H9 (cell line): Measurements from ENCODE around the gene DAAM2. TPM values are rescaled to one million over a fixed set of nuclear protein-coding genes. Genes with fewer than 3 reads are reported as not detected.

Experiments used
- DNase-seq: peaks from one replicate; pipeline ENCODE4 v3.0.0-alpha.2; 2017
- H2AFZ ChIP-seq: one replicate; pipeline ENCODE4 v1.6.1; 2013; ENCODE audit warnings: mild to moderate bottlenecking, low read length, control low read depth, moderate library complexity
- H2AK5ac ChIP-seq: 2 replicates; pipeline ENCODE4 v1.6.1; 2013; ENCODE audit warnings: low read length, control low read depth, mixed read lengths; ENCODE audit not compliant: insufficient read length
- H2BK120ac ChIP-seq: one replicate; pipeline ENCODE4 v1.6.1; 2013; ENCODE audit warnings: low read depth, mild to moderate bottlenecking, low read length, control low read depth, inconsistent platforms; ENCODE audit not compliant: poor library complexity, severe bottlenecking
- H2BK12ac ChIP-seq: 2 replicates; pipeline ENCODE4 v1.6.1; 2013; ENCODE audit warnings: low read length, control low read depth, mixed read lengths, low read depth; ENCODE audit not compliant: insufficient read length
- H2BK15ac ChIP-seq: 2 replicates; pipeline ENCODE4 v1.6.1; 2013; ENCODE audit warnings: low read depth, low read length, control low read depth
- H2BK20ac ChIP-seq: one replicate; pipeline ENCODE4 v1.6.1; 2013; ENCODE audit warnings: low read depth, mild to moderate bottlenecking, low read length, control low read depth, inconsistent platforms; ENCODE audit not compliant: poor library complexity, severe bottlenecking
- H2BK5ac ChIP-seq: 2 replicates; pipeline ENCODE4 v1.6.1; 2013; ENCODE audit warnings: low read length, control low read depth, mixed read lengths; ENCODE audit not compliant: insufficient read length
- H3K14ac ChIP-seq: 2 replicates; pipeline ENCODE4 v1.6.1; 2013; ENCODE audit warnings: low read length, control low read depth; ENCODE audit not compliant: insufficient read depth
- H3K18ac ChIP-seq: 2 replicates; pipeline ENCODE4 v1.6.1; 2013; ENCODE audit warnings: low read depth, mild to moderate bottlenecking, mixed read lengths, low read length, control low read depth; ENCODE audit not compliant: insufficient read length
- H3K23ac ChIP-seq: 2 replicates; pipeline ENCODE4 v1.6.1; 2013; ENCODE audit warnings: low read length, control low read depth, mixed read lengths, low read depth; ENCODE audit not compliant: insufficient read length
- H3K23me2 ChIP-seq: 2 replicates; pipeline ENCODE4 v1.6.1; 2013; ENCODE audit warnings: low read depth, mild to moderate bottlenecking, mixed read lengths, low read length, control low read depth; ENCODE audit not compliant: insufficient read length, poor library complexity, severe bottlenecking
- H3K27ac ChIP-seq: 2 replicates; pipeline ENCODE4 v1.5.1; 2013; ENCODE audit warnings: low read length, control low read depth, mixed read lengths, low read depth; ENCODE audit not compliant: insufficient read length
- H3K27me3 ChIP-seq: 2 replicates; pipeline ENCODE4 v1.6.1; 2013; ENCODE audit warnings: low read length, control low read depth, inconsistent platforms; ENCODE audit not compliant: insufficient read depth
- H3K4ac ChIP-seq: 2 replicates; pipeline ENCODE4 v1.6.1; 2013; ENCODE audit warnings: low read depth, mild to moderate bottlenecking, control low read depth, inconsistent platforms, low read length, moderate library complexity
- H3K4me1 ChIP-seq: 2 replicates; pipeline ENCODE4 v1.6.1; 2013; ENCODE audit warnings: low read length, control low read depth, inconsistent platforms; ENCODE audit not compliant: insufficient read depth
- H3K4me2 ChIP-seq: 2 replicates; pipeline ENCODE4 v1.6.1; 2013; ENCODE audit warnings: low read length, control low read depth, mixed read lengths; ENCODE audit not compliant: insufficient read length, insufficient read depth
- H3K56ac ChIP-seq: 2 replicates; pipeline ENCODE4 v1.6.1; 2013; ENCODE audit warnings: low read depth, mild to moderate bottlenecking, mixed read lengths, low read length, control low read depth; ENCODE audit not compliant: insufficient read length
- H3K79me1 ChIP-seq: 2 replicates; pipeline ENCODE4 v1.6.1; 2013; ENCODE audit warnings: low read depth, mild to moderate bottlenecking, moderate library complexity, low read length, control low read depth, inconsistent platforms; ENCODE audit not compliant: insufficient read depth, poor library complexity, severe bottlenecking
- H3K79me2 ChIP-seq: 2 replicates; pipeline ENCODE4 v1.6.1; 2013; ENCODE audit warnings: low read length, control low read depth, inconsistent platforms; ENCODE audit not compliant: insufficient read depth
- H3K9ac ChIP-seq: 2 replicates; pipeline ENCODE4 v1.6.1; 2013; ENCODE audit warnings: low read length, control low read depth, mixed read lengths; ENCODE audit not compliant: insufficient read length; ENCODE audit errors: extremely low read depth
- H3K9me3 ChIP-seq: one replicate; pipeline ENCODE4 v1.6.1; 2013; ENCODE audit warnings: low read depth, low read length, inconsistent platforms; ENCODE audit not compliant: control insufficient read depth
- H3T11ph ChIP-seq: one replicate; pipeline ENCODE4 v1.6.1; 2013; ENCODE audit warnings: mild to moderate bottlenecking, low read length, control low read depth, inconsistent platforms
- H4K20me1 ChIP-seq: one replicate; pipeline ENCODE4 v1.6.1; 2013; ENCODE audit not compliant: control insufficient read depth, insufficient read length, insufficient read depth
- H4K5ac ChIP-seq: 2 replicates; pipeline ENCODE4 v1.6.1; 2013; ENCODE audit warnings: low read depth, mild to moderate bottlenecking, mixed read lengths, low read length, control low read depth; ENCODE audit not compliant: insufficient read length
- H4K8ac ChIP-seq: replicated peaks from 2 replicates; pipeline ENCODE4 v1.6.1; 2013; ENCODE audit warnings: low read length, control low read depth, mixed read lengths, low read depth; ENCODE audit not compliant: insufficient read length
- H4K91ac ChIP-seq: 2 replicates; pipeline ENCODE4 v1.6.1; 2013; ENCODE audit warnings: low read depth, mild to moderate bottlenecking, moderate library complexity, mixed read lengths, low read length, control low read depth; ENCODE audit not compliant: insufficient read length
- H3K27ac Mint-ChIP-seq, 3 experiments: 2 replicates in 2 of 3; 3 replicates in 1 of 3; pipeline ENCODE4 v1.8.0; 2020 to 2021; ENCODE audit warnings: mixed read lengths in 3 of 3, mild to moderate bottlenecking in 1 of 3, moderate library complexity in 1 of 3
- H3K27me3 Mint-ChIP-seq: 2 replicates; pipeline ENCODE4 v1.8.0; 2021; ENCODE audit warnings: low read depth, mild to moderate bottlenecking, moderate library complexity, mixed read lengths
- H3K36me3 Mint-ChIP-seq, 3 experiments: 2 replicates in 2 of 3; 3 replicates in 1 of 3; pipeline ENCODE4 v1.8.0; 2020 to 2021; ENCODE audit warnings: low read depth in 3 of 3, mixed read lengths in 3 of 3; ENCODE audit not compliant: insufficient read depth in 1 of 3
- H3K4me1 Mint-ChIP-seq, 2 experiments: 2 replicates each; pipeline ENCODE4 v1.8.0; 2020; ENCODE audit warnings: mixed read lengths in 2 of 2
- H3K4me3 Mint-ChIP-seq, 2 experiments: 2 replicates in 1 of 2; 3 replicates in 1 of 2; pipeline ENCODE4 v1.8.0; 2020 to 2021; ENCODE audit warnings: mild to moderate bottlenecking in 2 of 2, mixed read lengths in 2 of 2, moderate library complexity in 1 of 2
- H3K9me3 Mint-ChIP-seq, 2 experiments: 2 replicates in 1 of 2; 3 replicates in 1 of 2; pipeline ENCODE4 v1.8.0; 2020; ENCODE audit warnings: mild to moderate bottlenecking in 2 of 2, mixed read lengths in 2 of 2, moderate library complexity in 1 of 2
- WGBS: extraction: QIAGEN DNeasy Blood & Tissue Kit; methylation state at CpG from one replicate; pipeline ENCODE4 v1.1.7; 2013; ENCODE audit warnings: missing lambda C conversion rate, low lambda C conversion rate, mixed read lengths; ENCODE audit not compliant: insufficient read length; ENCODE audit errors: extremely low coverage; 5-methylcytosine and 5-hydroxymethylcytosine counted together
- total RNA-seq: library from RNA; stranded (reverse); gene quantifications from 2 replicates; pipeline ENCODE4 v1.2.1, GENCODE V29; 2021
- TF ChIP-seq, protein P1 (sequence below): fragments of 200-600 bp; sonication (generic); conservative IDR thresholded peaks from 3 replicates; pipeline ENCODE4 v1.8.0; 2021; ENCODE audit warnings: antibody characterized with exemption, mild to moderate bottlenecking

Gene DAAM2
- total RNA-seq, 1 experiment from 2014 or later: 1.1 TPM

GRCh38 chr6:39852324-39852723 lies 60.1 kb downstream of the DAAM2 start:
- no peaks in the 10 kb centered on the region for H3K79me2 ChIP-seq
- Mint-ChIP-seq H3K36me3 (no peaks in the 10 kb centered on the region), H3K4me3 (no peak overlapping the region), H3K9me3 (no peaks in the 10 kb centered on the region), H3K27me3 (peaks cover 5% of the 10 kb centered on the region), H3K4me1 (peaks cover 9 to 12% of the 10 kb centered on the region in 2 experiments; a peak in 3 of 4 replicates), H3K27ac (no peak overlapping the region)
- no peak overlapping the region for H2AK5ac ChIP-seq
- H3K14ac ChIP-seq: no peak overlapping the region; the same call in 1 of the 2 replicates
- H2BK15ac ChIP-seq: no peak overlapping the region
- H2BK5ac ChIP-seq: no peak overlapping the region
- H3K23me2 ChIP-seq: no peaks in the 10 kb centered on the region
- H2BK120ac ChIP-seq: no peak overlapping the region
- H4K91ac ChIP-seq: no peak overlapping the region
- no peak overlapping the region for H3K56ac ChIP-seq
- H2BK20ac ChIP-seq: no peak overlapping the region
- no peak overlapping the region for H3K4me2 ChIP-seq
- TF ChIP-seq, protein P1, sequence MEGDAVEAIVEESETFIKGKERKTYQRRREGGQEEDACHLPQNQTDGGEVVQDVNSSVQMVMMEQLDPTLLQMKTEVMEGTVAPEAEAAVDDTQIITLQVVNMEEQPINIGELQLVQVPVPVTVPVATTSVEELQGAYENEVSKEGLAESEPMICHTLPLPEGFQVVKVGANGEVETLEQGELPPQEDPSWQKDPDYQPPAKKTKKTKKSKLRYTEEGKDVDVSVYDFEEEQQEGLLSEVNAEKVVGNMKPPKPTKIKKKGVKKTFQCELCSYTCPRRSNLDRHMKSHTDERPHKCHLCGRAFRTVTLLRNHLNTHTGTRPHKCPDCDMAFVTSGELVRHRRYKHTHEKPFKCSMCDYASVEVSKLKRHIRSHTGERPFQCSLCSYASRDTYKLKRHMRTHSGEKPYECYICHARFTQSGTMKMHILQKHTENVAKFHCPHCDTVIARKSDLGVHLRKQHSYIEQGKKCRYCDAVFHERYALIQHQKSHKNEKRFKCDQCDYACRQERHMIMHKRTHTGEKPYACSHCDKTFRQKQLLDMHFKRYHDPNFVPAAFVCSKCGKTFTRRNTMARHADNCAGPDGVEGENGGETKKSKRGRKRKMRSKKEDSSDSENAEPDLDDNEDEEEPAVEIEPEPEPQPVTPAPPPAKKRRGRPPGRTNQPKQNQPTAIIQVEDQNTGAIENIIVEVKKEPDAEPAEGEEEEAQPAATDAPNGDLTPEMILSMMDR: no peak
- H4K8ac ChIP-seq: no peak overlapping the region
- H3K79me1 ChIP-seq: no peaks in the 10 kb centered on the region
- H3K9ac ChIP-seq: no peak overlapping the region
- no peak overlapping the region for H3K4ac ChIP-seq
- DNase-seq: no peak
- no peak overlapping the region for H2AFZ ChIP-seq
- H3T11ph ChIP-seq: no peak overlapping the region
- no peak overlapping the region for H4K5ac ChIP-seq
- H4K20me1 ChIP-seq: no peaks in the 10 kb centered on the region
- no peak overlapping the region for H3K23ac ChIP-seq
- no peak overlapping the region for H2BK12ac ChIP-seq
- no peak overlapping the region for H3K27ac ChIP-seq
- no CpG with 5 or more reads among the region's 9 CpGs for WGBS
- H3K18ac ChIP-seq: no peak overlapping the region
- no peaks in the 10 kb centered on the region for H3K27me3 ChIP-seq
- H3K4me1 ChIP-seq: no peaks in the 10 kb centered on the region
- H3K9me3 ChIP-seq: no peaks in the 10 kb centered on the region
